ELF-1 (cell line): ENCODE measurements around the gene NDUFS6.
"Not testable (repeated sequence)": the region's sequence is repeated elsewhere in the genome, so short reads cannot be mapped to it uniquely, and the experiment has no call there.

Experiments
- DNase-seq: peaks from one replicate; pipeline ENCODE4 v3.0.0-alpha.2; 2016; ENCODE audit warnings: low read depth, low spot score

The NDUFS6 gene

DNA sequence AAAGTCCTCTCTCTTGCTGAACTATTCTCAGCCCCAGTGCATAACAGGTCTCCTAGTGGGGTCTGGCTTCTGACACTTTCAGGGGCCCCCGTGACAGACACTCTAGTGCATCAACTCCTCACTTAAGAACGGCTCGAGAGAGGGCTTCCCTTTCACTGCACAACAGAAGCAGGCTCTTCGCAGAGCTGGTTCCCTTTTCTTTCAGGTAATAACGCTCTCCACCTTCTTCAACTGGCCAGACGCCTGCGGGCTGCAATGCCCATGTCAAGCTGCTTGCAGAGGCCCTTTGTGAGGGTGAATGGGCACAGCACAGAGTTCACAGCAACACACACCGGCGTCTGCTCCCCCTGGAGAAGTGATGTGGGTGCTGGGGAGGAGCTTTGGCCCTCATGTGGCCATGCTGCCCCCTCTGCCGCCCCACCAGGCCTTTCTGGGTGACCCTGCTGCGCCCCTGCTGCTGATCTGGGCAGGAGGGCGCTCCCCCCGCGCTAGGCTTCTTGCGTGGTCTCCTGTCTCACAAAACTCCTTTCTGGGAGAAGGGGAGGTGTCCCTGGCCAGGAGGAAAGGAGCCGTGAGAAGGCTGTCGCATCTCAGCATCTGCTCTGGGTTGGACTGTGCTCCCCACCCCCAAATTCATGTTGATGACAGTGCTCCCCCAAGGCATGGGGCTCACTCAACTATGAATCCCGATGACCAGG is 4.0 kb upstream of the NDUFS6 start:
- DNase-seq, result no peak

DNA sequence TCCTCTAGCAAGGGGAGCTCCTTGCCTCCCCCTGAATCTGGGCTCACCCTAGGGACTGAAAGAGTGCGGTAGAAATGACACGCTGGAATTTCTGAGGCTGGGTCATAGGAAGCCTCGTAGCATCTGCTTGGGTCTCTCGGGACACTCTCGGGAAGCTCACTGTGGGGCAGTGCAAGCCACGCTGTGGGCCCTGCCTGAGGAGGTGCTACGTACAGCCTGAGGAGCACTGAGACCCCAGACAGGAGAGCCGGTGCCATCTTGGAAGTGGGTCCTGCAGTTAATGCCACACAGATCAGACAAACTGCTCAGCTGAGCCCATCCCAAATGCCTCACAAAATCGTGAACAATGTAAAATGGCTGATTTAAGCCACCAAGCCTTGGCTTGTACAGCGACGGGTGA is 3.4 kb upstream of the NDUFS6 start:
- DNase-seq, result no peak

DNA sequence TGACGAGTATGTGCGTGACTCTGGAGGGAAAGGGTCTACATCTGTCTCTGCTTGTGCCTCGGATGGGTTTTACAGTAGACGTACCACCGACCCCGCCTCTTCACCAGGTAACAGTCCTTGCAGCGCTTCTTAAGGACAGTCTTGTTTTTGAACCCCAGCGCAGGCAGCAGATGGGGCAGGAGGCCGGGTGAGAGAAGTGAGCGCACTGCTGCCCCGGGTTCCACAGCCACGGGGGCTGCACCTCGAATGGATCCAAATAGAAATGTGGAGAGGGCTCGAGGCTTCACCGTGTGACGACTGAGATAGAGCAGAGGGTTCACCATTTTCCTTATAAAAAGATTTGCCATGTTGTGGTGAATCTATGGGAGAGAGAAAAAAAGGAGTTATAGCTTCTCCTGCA is 2.6 kb upstream of the NDUFS6 start:
- DNase-seq, result not testable (repeated sequence)

DNA sequence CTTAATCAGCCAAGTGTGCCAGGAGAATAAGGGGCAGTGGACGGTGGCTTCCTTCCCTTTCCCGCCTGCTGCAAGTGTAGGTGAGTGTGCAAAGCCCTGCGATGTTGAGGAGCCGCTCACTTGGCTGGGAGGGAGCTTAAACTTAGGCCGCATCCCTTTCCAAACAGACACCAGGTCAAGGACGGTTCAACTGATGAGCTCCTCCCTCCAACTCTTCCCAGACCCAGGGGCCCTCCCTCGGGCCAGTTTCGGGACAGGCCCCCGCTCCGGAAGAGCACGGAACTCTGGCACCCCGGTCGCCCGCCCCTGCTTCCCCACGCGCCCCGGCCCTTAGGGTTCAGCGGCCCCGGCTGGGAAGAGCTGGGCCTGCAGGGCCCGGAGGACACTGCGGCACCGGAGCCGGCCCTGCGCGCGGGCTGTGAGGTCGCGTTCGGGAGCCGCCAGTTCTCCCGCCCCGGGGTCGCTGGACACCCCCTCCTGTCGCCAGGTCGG is 2.1 kb upstream of the NDUFS6 start:
- no peak for DNase-seq

DNA sequence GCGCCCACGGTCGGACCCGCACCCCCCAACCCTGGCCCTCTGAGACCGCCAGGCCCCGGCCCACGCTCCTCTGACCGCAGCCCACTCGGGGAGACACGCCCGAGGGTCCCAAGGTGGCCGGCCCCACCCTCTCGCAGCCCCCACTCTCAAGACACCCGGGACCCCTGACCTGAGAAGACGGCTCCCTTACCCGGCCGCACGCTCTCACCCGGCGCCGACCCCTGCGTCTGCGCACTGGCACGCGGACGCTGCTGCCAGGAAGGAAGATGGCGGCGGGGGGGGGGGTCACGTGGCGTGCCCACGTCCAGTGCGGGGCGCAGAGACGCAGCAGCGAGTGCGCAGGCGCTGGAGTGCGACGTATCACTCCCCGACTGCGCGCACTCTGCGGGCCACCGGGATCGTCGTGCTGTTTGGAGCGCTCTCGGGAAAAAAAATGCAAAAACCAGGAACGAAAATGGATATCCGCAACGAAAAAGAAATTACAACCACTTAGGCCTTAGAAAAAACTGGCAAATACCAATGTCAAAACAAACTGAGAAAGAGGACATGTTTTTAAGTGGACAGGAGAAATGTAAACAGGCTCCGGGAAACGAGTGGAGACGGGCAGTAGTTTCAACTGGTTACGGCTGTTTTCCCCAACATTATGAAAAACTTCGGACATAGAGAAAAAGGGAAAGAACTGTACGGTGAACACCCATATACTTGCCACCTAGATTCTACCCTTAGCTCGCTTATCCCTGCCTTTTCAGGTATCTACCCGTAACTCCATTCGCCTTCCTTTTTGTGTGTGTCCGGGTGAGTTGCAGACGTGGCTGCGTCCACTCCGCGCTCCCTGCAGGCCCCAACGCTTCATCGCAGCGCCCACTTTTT is 1.4 kb upstream of the NDUFS6 start, which contains the start of gene MRPL36:
Gene MRPL36, minus strand, starts transcription at position 236 of the 870 bp plus-strand sequence. CDS start 902 bp downstream, outside the sequence.
- peak; percentile 96 for DNase-seq

DNA sequence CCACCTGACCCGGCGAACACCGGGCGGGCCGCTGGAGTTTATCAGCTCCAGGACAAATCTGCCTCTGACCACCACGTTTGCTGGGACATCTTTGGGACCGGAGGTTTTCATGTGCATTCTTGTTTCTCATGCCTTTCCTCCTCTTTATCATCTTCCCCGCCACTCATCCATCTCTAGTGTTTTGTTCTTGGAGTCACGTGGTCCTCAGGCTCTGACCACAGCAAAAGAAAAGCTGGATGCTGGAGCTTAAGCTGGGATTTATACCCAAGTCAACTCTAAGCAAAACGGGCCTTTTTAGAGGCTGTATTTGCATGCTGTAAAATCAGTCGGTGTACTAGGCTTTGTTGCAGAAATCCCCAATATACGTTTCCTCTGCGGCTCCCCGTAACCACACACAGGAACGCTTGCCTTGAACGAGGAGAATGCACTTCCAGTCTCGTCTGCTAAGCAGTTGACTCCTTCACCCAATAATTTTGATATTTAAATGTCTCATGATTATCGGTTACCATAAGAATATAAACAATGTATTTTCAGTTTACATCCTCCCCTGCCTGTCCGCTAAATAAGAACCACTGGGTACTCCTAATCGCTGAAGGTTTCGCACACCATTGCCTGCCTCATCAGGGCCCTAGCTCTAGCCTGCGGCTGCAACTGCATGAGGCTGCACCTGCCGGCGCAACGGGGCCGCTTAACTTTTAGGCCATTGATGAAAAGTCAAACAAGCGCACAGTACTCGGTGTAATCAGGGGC is 560 bp upstream of the NDUFS6 start:
- peak; percentile 58 for DNase-seq

DNA sequence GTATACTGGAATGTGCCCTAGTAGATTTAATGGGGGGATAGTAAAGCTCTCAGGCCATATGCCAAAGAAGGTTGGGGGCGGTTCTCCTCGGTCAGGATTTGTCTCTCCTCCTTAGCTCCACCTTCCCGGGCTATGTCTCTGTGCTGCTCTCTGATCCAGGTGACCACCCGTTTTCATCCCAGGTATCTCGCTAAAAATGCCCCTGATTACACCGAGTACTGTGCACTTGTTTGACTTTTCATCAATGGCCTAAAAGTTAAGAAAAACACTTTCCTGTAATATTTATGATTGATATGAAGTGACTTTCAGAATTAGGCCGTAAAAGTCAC is 724 bp downstream of the NDUFS6 start:
- peak; percentile 55 for DNase-seq

DNA sequence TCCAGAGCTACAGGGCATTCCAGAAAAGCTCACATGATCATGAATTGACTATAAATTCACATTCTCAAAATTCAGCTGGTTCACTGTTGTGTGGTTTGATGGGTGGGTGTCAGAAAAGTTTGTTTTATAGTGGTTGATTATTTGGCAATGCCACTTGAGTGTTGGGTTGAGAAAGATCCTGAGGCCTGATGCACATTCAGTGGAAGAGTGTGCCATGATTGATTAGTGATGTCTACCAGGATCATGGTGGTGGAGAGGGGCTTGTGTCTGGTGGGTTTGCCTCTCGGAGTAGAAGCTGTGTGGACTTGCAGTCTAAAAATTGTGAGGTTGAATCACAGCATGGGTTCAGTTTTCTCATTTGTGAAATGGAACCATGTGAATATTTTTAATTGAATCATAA is 2.0 kb downstream of the NDUFS6 start:
- no peak for DNase-seq

DNA sequence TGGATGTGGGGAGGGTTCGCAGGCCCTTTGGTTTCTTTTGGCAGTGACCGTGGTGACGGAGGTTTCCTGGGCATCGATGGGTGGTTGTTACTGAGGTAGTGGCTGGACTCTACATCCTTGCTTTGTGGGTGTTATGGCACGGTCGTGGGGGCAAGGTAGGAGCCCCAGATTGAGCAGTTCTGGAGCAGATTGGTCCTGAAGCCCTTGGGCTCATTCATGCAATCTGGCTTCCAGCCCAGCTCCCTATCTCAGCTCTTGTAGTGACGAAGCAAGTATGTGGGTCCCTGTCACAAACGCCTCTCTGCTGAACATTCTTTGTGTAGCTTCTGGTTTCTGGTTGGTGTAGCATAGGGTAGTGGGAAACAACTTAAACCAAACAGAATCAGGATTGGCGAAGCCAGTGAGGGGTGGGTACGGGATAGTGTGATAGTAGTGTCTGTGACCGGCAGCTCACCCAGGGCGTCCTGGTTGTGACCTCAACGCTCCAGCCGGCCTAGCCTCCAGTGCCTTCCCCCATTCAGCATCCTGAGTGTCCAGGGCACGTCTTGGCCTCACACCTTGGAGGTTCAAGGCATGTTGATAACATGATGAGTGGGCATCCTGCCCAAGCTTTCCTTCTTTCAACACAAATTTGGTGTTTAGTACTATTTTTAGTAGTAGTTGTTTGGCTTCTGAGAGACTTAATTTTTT is 2.9 kb downstream of the NDUFS6 start:
- no peak for DNase-seq

DNA sequence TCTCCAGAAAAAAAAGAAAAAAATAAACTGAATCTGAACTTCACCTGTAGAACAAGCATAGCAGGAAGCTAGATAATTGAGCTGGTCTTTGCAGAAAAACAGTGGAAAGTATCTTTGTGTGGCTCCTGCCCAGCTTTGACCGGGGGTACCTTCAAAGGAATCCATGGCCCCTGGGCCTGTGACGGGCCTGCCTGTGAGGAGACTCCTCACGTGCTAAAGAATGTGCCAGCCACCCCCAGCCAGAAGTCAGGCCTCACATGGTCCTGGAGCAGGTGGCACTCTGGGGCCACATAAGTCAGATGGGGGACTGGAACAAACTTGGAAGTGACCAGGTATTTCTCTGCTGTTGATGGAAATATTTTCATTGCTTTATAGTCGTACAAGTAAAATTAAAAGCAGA is 4.1 kb downstream of the NDUFS6 start:
- no peak for DNase-seq

DNA sequence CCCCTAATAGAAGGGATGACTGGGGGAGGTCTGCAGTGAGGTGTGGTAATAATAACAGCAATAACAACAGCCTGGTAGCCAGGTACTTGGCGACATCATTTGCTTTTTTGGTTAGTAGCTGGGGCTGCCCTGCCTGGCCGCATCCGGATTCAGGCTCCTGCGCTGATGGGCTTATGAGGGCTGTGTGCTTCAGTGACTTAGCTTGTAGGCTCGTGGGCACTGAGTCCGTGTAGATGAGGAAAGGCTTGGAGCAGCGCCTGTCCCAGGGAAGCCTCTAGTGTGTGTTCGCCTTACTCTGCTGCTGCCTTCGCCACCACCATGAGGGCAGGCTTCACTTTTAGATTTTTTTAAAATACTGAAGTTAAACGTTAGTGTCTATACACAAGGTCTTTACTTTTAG is 4.5 kb downstream of the NDUFS6 start:
- DNase-seq, result no peak

DNA sequence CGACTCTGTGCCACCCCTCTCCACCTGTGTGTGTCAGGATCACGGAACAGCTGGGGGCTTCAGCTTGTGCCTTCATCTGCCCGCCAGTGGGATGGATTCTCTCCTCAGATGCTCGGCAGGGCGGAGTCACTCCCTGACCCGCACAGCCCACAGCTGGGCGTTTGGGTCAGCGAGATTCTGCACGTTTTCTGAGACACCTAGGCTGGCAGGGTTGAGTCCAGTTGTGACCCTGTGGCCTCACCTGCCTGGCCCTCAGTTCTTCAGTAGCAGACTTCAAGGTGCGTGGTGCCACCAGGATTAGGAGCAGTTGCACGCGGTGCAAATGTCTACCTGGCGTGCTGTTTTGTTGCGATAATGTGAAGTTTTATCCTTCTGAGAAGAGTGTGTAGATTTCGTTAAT is 5.0 kb downstream of the NDUFS6 start:
- DNase-seq, result no peak

DNA sequence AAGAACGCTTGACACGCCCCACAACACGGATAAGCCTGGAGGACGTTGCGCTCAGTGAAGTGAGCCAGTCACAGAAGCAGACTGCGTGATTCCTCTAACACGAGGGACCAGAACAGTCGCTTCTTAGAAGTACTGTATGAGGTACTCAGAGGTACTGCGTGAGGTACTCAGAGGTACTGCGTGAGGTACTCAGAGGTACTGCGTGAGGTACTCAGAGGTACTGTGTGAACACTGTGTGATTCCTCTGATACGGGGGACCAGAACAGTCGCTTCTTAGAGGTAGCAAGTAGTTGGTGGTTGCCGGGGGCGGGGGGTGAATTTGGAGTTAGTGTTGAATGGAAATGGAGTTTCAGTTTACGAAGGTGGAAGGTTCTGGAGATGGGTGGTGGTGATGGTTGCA is 5.8 kb downstream of the NDUFS6 start:
- no peak for DNase-seq

DNA sequence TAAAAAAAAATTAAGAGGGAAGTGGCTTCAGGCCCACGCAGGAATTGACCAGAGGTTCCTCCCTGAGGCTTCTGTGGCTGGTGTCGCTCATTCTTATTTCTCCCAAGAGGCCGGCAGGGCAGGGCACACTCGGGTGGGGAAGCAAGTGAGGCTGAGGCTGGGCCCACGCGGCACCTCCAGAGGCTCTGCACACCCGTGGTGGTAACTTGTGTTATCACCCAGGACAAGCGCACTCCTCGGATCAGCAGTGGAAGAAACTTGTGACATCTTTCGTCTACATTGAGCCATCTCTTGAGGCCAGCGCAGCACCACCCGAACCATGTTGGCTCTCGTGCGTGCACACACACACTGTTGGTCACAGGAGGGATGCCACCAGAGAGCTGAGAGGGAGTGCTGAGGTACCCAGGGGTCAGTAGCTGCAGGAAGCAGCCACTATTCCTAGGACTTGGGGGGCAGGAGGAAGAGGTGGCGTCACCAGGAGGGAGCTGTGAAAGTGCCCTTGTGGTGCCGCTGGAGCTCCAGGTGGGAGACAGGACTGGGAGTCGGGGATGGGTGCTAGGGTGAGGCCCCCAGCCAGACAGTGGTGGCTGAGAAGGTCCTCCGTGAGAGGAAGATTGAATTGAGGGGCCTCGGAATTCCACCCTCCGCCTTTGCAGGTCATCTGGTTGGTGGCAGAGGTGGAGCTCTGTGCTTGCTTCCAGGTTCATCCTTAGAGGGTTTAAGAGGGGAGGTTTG is 6.4 kb downstream of the NDUFS6 start:
- DNase-seq, result no peak

DNA sequence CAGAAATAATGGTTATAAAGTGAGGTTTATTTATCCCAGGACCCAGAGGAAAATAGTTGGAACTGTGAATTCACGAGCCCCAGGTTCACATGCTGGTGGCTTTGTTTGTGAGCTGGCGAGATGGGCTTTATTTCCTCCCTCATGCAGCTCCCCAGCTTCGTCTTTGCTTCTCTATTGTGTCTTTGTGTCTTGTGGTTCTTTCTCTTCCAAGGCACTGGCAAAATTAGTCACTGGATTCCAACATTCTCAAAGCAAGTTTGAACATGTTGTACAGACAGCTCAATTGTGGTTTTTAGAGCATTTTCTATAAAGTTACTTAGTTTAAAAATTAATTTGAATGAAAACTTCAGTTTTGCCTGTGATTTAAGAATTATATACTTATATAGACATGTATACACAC is 7.2 kb downstream of the NDUFS6 start:
- no peak for DNase-seq

DNA sequence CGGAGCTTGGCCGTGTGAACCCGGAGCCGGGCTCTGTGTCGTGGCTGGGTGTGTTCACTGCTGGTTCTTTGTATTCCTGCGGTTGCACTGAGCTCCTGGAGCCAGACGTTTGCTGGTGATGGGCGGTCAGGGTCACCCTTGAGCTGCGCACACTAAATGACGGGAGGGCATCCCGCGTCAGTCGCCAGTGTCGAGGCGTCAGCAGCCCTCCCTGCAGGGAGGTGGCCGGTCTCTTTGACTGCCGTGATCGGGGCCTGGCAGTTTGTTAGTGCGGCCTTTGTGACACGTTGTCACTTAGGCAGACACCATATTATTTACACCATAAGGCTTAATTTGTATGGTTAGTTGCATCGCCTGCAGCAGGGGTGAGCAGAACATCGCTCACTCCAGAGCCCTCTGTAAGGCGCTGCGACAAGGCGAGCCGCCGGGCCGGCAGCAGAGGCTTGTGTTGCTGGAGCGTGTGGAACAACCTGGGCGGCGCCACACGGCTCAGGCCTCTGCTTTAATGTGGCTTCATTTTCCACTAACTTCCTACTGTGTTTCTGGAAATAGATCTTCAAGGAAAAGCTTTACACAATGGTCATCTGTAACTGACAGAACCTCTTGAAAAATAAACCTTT is 8.3 kb downstream of the NDUFS6 start:
- no peak for DNase-seq

DNA sequence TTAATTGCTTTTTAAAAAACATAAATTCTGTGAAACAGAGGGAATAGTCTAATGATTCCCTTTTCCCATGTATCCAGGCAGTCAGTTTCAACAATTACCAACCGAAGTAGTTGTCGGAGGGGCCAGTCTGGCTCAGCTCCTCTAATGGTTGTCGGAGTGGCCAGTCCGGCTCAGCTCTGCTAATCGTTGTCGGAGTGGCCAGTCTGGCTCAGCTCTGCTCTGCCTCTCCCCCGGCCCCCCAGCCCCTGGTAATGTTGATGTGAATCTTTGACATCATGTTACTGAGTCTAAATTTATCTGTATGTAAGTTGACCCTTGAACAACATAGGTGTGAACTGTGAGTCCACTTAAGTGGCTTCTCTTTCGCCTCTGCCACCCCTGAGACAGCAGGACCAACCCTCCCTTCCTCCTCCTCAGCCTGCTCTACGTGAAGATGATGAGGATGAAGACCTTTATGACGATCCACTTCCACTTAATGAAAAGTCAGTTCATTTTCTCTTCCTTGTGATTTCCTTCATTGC is 9.4 kb downstream of the NDUFS6 start:
- DNase-seq, result no peak

DNA sequence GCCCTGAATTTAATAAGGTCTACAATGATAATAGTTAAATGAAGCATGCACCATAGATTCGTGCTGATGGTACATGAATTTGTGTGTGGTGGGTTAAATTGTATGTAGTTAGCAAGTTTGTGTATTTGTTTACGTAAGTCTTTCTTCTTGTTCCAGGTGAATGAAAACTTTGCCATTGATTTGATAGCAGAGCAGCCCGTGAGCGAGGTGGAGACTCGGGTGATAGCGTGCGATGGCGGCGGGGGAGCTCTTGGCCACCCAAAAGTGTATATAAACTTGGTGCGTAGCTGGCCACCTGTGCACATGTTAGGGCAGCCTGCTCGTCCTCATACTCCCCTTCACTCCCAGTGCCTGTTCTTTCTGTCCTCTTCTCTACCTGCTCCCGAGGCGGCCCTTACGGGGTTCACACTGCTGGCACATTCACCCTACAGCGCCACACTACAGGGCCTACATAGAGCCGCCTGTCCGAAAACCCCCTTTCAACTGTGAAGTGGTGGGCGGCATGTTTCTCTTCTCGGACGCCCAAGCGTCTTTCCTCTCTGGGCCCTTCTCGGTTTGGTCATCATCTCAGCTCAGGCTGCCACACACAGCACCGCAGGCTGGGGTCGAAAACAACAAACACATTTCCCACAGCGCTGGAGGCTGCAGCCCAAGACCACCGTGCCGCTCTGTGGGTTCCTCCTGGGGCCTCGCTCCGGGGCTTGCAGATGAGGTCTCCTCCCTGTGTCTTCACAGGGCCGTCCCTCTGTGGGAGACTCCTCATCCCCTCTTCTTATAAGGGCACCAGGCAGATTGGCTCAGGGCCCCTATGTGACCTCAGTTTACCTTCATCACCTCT is 13.2 kb downstream of the NDUFS6 start:
- DNase-seq, result no peak

DNA sequence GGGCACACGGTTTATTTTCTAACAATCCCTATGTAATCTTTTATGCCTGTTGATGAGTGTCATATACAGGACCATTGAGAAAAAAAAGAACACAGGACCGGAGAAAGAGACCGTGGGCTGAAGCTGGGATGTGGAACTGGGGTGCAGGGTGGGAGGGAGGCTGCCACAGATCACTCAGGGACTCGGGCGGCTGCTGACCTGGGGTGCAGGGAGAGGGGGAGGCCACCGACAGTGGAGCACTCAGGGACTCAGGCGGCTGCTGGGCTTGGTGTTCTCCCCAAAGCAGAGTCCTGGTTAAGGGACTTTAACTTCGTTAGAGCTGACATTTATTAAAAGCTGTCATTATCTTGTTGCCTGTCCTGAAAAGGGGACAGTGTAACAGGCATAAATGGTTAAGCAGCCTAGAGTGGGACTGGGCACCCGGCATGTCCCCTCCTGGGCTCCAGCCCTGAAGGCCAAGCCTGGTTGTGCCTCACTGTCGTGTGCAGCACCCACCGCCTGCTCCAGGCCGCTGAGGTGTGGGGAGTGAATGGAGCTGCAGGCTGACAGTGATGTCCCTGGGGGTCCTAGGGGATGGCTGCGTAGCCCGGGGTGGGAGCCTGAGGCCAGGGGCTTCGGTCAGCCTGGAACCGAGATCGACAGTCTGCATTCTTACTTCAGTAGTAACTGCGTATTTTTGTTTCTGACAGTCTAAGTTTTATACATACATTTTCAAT is 14.0 kb downstream of the NDUFS6 start:
- DNase-seq, result no peak
